NCI-H128 (cell line): ENCODE results near the gene GPC1.

Experiments used
- DNase-seq: peaks from one replicate; lab custom pipeline; 2025; ENCODE audit not compliant: unreplicated experiment; lab: John Stamatoyannopoulos, UW

The GPC1 gene

DNA sequence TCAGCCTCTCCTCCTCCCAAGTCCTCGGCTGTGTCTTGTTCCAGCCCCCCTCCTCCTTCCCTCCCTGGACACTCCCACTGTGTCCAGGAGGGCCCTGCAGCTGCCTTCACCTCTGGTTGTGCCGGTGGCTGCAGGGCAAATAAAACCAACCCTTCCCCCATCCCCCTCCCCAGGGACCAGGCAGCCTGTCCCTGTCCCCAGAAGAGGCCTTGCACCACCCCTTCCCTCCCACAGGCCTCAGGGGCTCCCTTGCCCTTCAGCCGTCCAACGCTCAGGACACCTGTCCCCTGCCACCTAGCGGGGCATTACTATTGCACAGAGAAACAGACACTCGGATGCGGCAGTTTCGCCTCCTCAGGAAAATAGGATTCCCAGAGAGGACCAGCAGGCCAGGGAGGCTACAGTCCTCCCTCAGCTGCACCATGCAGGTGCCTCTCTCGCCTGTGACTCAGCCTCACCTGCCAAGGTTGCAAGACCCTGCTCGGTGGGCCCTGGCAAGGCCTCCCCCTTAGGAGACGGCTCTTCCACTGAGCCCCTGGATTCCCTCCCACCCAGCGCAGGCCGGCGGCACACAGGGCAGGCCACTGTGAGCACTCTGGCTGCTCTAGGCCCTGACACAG, 5.5 kb upstream of the GPC1 start:
- DNase-seq, result no peak

- DNase-seq, result no peak
Observed at GRCh38 chr2:240430595-240430994, 4.9 kb upstream of the GPC1 start.

DNA sequence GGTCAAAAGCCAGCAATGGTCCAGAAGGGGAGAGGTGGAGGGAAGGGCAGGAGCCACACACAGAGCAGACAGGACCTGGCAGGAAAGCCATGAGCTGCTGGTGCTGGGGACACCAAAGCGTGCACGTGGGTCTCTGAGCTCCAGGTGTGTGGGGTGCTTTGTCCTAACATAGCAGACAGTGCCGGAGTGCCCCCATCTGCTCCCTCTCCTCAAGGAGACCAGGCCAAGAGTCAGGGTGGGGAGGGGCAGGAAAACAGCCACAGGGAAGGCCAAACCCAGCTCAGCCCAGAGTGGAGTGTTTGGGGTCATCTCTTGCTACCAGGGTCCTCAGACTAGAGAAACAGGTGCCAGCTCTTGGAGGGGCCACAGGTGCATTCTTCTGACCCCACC, 4.2 kb upstream of the GPC1 start:
- no peak for DNase-seq

DNA sequence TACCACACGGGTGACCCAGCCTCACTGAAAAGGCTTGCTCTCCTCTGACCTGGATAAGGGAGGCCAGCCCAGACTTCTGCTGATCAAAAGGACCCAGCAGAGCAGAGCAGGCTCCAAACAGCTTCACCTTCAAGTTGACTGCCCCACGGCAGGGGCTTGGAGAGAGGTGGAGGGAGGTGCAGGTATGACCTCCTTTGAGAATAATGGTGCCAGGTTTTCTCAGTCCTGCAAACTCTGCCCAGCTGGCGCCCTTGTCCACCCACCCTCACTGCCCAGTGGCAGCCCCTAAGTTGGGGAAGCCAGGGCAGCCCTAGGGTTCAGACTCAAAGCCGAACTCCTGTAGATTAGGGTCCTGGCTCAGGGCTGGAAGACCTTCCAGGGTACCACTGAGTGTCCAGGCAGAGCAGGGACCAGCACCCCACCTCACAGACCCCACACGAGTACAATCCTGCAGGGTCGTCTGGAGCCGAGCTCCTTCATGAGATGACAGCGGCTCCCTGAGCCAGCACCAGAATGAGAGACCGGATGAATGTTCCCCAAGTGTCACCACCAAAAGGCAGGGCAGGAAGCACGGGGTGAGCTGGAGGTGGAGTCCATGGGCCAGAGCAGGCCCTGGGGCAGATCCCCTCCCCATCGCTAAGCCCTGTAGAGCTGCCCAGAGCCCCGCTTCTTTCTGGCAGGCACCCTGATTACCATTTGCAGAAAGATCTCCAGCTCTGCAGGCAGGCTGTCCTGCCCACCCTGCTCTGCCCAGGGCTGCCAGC, 3.6 kb upstream of the GPC1 start:
- no peak for DNase-seq

DNA sequence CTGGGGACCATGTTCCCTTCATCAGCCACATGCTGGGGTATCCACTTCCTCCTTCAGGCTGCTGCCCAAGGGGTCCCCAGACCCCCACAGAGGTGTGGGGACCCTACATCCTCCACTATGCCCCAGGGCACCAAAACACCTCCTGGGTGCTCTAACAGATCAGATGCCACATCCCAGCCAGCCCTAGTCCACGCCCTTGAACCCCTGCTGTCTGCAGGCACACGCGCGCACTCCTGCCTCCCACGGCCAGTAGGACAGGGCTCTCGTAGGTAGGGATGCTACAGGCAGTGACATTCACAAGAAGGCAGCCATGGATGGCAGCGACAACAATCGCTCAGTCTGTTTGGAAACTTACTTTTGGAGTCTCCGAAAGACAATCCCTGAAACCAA, 3.0 kb upstream of the GPC1 start:
- DNase-seq, result no peak

GRCh38 chr2:240432820-240433801, 2.4 kb upstream of the GPC1 start:
- no peak for DNase-seq

DNA sequence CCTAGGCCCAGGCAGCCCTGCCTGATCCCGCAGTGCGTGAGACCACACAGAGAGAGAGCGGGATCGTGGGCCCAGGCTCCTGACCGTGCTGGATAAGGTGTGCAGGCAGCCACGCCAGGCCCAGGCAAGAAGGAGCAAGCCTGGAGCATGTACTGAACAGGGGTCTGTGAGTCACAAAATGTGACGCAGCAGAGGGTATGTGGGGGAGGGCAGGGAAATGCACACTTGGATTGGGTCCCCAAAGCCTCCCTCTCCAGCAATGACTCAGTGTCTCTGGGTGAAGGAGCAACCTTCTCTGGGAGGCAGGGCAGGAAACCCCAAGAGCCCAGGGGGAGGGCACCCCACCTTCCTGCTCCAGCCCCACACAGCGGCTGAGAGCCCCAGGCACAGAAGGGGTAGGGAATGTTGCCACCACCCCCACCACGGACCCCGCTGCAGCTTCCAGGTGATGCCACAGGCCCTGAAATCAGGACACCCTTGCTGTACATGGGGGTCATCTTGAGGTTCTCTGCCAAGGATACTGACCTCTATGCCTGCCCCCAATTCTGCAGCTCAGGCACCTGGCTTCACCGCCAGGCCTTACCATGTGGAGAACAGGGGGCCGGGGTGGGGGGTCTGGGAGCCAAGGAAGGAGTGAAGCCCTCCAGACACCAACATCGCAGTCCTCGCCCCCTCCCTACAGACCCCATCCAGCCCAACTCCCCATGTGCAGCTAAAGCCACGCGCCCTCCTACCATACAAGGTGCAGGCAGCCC, 1.3 kb upstream of the GPC1 start:
- DNase-seq, result no peak

DNA sequence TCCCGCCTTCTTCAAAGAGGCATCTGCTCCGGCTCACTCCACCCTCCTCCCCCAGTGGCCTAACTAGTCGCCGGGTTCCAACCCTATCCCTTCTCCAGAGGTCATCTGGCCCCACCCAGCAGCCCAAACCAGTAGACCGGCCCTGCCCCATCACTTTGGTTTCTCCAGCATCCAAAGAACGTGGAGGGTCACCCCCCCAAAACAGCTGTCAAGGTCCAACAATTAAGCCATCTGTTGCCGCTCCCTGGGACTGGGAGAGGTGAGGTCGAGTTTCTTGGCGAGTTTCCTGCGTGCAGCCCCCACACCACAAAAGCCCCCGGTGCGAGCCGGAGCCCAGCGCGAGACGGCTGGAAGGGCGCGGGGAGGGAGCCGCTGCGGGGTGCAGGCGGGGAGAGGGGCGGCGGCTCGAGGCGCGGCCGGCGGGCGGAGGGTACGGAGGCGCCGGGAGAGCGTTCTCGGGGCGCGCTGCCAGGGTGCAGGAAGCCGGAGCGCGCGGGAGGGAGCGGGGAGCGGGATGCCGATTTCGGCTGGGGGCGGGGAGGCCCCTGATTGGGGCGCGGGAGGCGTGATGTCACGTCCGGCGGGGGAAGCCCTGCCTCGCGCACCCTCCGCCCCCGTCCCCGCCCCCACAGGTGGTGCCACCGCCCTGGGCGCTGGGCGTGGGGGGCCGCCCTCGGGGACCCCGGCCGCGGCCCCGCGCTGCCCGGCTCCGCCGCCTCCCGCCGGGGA, 571 bp upstream of the GPC1 start:
- DNase-seq, result peak; percentile 72

DNA sequence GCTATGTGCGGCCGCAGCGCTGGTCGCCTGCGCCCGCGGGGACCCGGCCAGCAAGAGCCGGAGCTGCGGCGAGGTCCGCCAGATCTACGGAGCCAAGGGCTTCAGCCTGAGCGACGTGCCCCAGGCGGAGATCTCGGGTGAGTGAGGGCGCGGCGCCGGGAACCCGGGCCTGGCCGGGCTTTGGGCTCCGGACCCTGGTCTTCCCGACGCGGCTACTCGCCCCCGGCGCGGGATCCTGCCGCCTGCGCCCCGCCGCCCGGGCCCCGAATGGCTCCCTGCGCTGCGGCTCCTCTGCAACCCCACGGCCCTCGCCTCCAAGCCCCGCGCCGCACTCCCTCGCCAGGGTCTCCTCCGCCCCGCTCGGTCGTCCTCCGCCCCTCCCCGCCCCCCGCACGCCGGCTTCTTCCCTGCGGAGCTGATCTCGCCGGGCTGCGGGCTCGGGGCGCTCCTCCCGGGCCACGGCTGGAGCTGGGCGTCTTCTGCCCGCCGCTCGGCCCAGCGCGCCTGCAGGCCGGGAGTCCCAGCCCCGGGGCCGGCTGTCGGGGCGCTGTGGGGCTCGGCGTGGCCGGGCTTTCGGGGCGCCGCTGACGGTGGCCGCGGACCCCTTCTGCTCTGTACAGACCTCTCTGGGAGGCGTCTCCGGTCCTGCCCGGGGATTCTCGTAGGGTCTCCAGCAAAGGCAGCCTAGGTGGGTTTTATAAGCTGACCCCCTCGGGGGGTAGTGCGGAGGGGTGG, 652 bp downstream of the GPC1 start:
- no peak for DNase-seq

DNA sequence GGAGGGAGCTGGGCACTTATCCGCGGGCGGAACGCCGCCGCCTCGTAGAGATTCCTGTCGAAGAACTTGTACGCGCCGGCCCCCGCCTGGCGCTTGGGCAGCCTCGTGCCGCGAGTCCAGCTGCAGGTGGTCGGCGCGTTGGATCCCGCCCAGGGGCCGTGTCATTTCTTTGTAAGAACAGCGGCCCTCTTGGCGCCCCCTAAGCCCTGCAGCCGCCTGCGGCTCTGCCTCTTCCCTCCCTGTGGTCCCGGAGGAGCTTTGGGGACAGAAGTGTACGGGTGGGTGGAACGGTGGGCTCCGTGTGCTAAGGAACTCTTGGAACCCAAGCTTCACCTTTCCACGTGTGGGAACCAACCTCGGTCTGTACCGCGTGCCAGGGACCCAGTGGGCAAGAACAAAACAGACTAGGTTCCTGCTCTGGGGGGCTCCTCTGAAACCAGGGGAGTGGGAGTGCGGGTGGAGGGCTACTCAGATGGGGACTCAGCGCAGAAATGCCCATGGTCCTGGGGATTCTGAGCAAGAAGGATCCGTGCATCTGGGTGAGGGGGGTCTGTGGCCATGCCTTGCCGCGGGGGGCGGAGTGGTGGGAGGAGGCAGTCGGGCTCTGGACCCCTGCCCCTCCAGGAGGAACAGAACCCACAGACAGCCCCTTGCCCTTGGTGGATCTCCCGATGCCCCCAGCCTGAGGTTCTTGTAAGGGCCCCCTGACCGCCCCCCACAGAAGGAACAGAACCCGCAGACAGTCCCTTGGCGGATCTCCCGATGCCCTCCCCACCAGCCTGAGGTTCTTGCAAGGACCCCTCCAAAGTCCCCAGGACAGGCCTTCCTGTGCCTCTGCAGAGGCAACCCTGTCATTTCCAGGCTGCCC, 1.5 kb downstream of the GPC1 start:
- DNase-seq, result no peak

- no peak for DNase-seq
Observed at GRCh38 chr2:240437551-240437860, 2.0 kb downstream of the GPC1 start.

DNA sequence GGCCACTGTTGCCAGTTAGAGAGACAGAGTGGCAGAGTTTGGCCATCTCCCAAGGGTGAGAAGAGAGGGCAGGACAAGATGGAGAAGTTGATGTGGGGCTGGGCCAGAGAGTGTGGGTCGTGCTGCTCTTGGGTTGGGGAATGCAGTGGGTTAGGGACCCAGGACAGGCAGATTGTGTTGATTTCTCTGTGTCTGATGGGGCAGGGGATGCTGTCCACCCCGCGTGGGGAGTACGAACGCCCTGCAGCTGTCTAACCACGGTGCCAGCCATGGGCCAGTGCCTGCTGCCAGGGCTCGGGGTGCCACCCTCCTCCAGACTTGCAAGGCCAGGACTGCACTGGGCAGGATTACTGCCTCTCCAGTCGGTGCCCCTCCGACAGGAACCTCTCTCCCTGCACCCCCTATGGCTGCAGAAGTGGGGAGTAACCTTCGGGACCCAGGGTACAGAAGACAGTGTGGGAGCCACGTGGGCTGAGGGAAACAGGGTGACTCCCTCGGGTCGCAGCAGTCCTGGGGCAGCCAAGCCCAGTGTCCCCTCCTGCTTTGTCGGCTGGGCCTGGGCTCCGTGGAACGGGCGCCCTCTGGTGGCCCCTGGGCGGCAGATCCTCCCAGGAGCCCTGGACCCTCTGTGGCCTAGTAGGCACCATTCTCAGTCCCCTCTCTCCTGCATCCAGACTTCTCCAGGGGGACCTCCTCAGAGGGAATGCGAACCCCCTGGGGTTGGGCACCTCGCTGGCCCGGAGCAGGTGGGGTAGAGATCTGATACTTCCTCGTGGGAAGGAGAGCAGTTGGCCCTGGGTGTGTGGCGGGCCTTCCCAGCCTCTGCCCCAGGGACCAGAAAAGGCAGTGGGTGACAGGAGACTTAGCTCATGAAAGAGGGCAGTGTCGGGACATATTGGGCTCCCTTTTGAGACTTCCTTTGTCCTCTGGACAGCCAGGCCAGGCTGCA, 2.7 kb downstream of the GPC1 start:
- no peak for DNase-seq

GRCh38 chr2:240438810-240439697, 3.6 kb downstream of the GPC1 start:
- DNase-seq, result no peak

DNA sequence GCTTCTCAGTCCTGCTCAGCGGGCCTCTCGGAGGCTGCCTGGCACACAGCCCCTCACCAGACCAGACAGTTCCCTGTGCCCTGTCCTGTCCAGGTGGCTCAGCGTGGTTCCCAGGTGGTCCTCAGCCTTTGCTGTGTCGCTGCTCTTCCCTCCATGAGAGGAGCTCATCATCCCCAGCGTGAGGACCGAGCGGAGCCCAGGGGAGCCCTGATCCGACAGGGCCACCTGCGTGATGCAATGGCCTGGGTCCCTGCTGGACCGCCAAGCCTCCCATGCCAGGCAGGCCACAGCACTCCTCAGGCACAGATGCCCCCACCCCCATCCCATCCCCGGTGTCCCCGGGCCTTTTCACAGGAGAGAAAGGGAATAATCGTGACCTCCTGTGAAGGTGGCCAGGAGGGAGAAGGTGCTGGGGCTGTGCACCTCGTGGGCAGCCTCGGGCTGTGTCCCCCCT, 4.3 kb downstream of the GPC1 start:
- no peak for DNase-seq

- no peak for DNase-seq
Observed at GRCh38 chr2:240440251-240440650, 4.8 kb downstream of the GPC1 start.

DNA sequence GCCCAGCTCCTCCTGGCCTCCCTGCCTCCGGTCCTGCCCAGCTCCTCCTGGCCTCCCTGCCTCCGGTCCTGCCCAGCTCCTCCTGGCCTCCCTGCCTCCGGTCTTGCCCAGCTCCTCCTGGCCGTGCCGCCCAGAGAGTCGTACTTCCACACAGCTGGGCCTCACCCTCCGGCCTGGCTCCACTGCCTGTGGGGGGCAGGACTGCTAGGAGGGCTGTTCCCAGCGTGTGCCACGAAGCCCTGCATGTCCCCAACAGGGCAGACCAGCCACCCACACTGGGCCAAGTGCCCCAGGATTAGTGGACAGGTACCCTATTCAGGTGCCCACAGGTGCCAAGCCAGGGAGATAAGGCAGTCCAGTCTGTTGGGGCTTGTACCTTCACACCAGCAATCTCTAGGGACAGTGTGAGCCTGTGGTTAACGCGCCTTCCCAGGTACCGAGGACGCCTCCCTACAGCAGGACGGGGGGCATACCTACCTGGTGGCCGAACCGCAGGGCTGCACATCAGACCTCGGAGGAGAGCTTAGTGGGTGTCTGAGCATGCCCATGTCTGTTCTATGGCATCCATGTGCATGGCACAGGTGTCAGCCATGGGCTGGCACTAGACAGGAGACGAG, 5.3 kb downstream of the GPC1 start:
- no peak for DNase-seq
